GM10248 (cell line): Measurements from ENCODE around the gene FKBP9.

Experiments
- CTCF ChIA-PET: fragments of 300-600 bp; sonication (Branson Sonifier 250); formaldehyde crosslinking; extraction: SDS; loops from one replicate; lab custom pipeline; 2021; ENCODE audit warnings: antibody characterized with exemption; lab: Yijun Ruan, JAX
- POLR2A ChIA-PET: fragments of 350-650 bp; sonication (Branson Sonifier 250); formaldehyde crosslinking; extraction: SDS; loops from one replicate; lab custom pipeline; 2020; ENCODE audit warnings: antibody characterized with exemption; lab: Yijun Ruan, JAX
- DNase-seq: peaks from one replicate; pipeline ENCODE4 v3.0.0; 2012; ENCODE audit errors: extremely low spot score
- TF ChIP-seq, protein P1 (sequence below): IDR thresholded peaks from 2 replicates; pipeline ENCODE4 v1.5.1; 2012; ENCODE audit warnings: mild to moderate bottlenecking, low read depth; ENCODE audit errors: extremely low read depth, missing control alignments, control extremely low read depth

Gene FKBP9

GRCh38 chr7:32937344-32938174, 19.7 kb upstream of the FKBP9 start:
- DNase-seq, result no peak

GRCh38 chr7:32941181-32941580, 16.1 kb upstream of the FKBP9 start:
- CTCF ChIA-PET, result interaction anchor here (1.1 to 3.1 kb wide), 5 partner anchors 10 to 187 kb away, joined by 5 to 21 read pairs (median 5); no protein-coding TSS in a partner anchor
- TF ChIP-seq, protein P1, sequence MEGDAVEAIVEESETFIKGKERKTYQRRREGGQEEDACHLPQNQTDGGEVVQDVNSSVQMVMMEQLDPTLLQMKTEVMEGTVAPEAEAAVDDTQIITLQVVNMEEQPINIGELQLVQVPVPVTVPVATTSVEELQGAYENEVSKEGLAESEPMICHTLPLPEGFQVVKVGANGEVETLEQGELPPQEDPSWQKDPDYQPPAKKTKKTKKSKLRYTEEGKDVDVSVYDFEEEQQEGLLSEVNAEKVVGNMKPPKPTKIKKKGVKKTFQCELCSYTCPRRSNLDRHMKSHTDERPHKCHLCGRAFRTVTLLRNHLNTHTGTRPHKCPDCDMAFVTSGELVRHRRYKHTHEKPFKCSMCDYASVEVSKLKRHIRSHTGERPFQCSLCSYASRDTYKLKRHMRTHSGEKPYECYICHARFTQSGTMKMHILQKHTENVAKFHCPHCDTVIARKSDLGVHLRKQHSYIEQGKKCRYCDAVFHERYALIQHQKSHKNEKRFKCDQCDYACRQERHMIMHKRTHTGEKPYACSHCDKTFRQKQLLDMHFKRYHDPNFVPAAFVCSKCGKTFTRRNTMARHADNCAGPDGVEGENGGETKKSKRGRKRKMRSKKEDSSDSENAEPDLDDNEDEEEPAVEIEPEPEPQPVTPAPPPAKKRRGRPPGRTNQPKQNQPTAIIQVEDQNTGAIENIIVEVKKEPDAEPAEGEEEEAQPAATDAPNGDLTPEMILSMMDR, result no peak
- POLR2A ChIA-PET, result no interaction called here
- no peak for DNase-seq

More at GRCh38 chr7:32937344-32938174, 19.7 kb upstream of the FKBP9 start:
- ChIA-PET POLR2A (no interaction called here), CTCF (interaction anchor here (1.4 to 1.5 kb wide), 3 partner anchors 26 to 91 kb away, joined by 4 read pairs; no protein-coding TSS in a partner anchor)
- TF ChIP-seq, protein P1, result no peak

DNA sequence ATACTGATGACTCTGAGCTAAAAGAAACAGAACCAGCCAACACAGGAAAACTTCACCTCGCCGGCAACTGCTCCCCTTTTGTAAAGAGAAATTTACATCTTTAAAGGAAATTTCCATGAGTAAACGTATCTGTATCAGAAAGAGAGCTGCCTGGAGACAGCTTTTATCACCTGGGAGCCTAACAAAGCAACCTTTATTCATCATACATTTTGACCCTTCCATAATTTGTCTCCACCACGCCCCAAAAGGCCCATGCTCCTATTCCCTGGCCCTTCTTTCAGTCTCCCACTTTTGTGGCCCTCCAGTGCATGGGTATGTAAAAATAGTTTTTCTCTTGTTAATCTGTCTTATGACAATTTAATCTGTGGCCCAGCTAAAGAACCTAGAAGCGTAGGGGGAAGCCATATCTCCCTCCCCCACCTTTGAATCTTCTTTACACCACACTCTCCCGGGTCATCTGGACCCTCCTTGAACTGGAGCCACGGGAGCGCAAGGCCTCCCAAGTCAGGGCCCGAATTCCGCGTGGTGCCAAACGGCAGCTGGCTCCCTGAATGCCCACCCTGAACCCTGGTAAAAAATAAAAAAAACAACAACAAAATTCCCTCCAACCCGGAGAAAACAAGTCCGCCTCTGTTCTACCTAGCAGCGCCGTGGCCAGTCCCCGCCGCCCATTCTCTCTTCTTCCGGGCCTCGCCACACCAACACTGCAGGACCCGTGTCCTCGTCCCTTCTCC, 15.4 kb upstream of the FKBP9 start:
- DNase-seq, result no peak
- TF ChIP-seq, protein P1, result no peak
- ChIA-PET POLR2A (no interaction called here), CTCF (interaction anchor here (1.1 to 3.1 kb wide), 10 partner anchors 9 to 186 kb away, joined by 3 to 21 read pairs (median 5); no protein-coding TSS in a partner anchor)

DNA sequence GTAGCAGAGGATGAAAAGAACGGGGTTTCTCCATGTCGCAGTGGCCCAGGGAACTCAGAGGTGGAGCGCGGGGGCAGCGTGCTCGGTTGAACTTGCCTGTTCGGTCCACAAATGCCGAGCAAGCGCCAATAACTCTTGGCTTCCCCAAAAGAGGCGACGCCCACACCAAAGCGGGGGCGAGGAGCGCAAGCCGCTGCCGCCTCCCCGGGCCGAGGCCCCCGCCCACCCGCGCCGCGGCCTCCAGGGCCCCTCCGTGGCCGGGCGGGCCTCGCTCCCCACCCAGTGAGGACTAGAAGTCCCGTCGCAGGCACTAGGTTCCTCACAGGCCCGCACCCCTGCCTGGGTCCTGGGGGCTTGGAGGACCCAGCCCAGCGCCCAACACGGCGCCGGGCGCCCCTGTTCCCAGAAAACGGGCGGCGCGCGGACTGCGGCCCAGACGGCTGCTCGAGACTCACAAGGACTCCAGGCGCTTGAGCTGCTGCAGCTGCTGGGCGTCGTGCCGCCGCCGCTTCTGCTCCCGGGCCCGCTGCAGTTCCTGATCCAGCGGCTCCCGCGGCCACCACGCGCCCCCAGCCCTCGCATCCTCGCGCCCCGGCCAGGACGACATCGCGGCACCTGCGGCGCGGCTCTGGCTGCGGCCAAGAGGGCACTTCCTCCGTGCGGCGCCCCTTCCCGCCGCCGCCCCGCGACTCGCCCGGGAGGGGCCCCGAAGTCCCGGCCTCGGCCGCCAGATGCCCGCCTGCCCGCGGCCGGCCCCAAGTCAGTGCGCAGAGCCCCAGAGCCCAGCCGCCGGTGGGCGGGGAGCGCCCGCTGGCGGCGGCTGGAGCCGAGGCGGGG, 14.6 kb upstream of the FKBP9 start:
- peak; percentile 89 for DNase-seq
- TF ChIP-seq, protein P1, result peak; percentile 72
- CTCF ChIA-PET, result interaction anchor here (0.7 to 2.1 kb wide), 20 partner anchors 10 to 230 kb away, joined by 3 to 21 read pairs (median 3); partner anchors contain the start of gene FKBP9
- POLR2A ChIA-PET, result interaction anchor here (0.6 kb wide), 1 partner anchor 53 kb away, joined by 6 read pairs; no protein-coding TSS in a partner anchor

DNA sequence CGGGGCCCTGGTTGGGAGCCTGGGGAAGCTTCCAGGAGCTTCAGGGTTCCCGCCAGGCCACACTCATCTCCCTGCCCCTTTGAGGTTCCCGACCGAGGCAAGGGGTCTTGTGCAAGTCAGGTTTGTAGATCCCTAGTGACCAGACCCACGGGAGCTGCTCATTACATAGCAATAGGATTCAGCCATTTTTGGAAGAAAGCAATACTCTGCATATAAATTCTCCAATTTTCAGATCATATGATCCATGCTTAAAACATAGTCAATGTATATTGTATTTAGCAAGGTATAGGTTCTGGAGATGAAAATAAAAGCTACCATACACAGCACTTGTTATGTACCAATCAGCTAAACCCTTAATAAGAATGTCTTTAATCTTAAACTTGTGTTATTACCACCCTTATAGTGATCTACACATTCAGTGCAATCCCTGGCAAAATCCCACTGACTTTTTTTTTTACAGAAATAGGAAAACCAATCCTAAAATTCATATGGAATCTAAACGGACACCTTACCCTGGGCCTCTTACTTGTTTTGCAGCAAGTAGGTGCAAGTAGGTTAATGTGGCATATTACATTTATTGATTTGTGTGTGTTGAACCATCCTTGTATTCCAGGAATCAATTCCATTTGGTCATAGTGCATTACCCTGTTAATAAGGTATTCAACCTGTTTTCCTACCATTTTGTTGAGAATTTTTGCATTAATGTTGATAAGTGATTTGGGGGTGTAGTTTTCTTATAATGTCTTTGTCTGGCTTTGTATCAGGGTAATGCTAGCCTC, 13.8 kb upstream of the FKBP9 start:
- CTCF ChIA-PET, result interaction anchor here (0.7 to 2.1 kb wide), 22 partner anchors 11 to 229 kb away, joined by 3 to 21 read pairs (median 3); partner anchors contain the start of genes FKBP9 and RP9
- POLR2A ChIA-PET, result interaction anchor here (0.6 kb wide), 1 partner anchor 54 kb away, joined by 6 read pairs; no protein-coding TSS in a partner anchor

More for the DNA sequence above, 13.8 kb upstream of the FKBP9 start:
- no peak for DNase-seq
- TF ChIP-seq, protein P1, result no peak
